ENCODE data around the gene RAB35.

DNA sequence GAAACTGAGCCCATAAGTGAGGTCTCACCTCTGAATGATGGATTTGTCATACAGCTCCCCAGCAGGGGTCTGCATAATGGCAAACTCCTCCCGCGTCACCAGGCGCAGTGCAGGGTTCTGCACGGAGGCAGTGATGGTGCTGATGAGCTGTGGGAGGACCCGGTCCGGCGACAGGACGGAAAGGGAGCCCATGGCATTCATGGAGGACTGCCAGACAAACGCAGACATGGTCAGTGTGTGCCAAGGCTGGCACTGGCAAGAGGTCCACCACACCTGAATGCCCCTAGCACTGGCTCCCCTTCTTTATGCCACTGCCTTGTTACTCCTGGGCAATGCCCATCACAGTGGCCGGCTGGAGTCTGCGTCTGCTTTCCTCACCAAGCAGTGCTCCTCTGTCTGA is 45.3 kb upstream of the RAB35 start:
- TF ChIP-seq, protein P1, sequence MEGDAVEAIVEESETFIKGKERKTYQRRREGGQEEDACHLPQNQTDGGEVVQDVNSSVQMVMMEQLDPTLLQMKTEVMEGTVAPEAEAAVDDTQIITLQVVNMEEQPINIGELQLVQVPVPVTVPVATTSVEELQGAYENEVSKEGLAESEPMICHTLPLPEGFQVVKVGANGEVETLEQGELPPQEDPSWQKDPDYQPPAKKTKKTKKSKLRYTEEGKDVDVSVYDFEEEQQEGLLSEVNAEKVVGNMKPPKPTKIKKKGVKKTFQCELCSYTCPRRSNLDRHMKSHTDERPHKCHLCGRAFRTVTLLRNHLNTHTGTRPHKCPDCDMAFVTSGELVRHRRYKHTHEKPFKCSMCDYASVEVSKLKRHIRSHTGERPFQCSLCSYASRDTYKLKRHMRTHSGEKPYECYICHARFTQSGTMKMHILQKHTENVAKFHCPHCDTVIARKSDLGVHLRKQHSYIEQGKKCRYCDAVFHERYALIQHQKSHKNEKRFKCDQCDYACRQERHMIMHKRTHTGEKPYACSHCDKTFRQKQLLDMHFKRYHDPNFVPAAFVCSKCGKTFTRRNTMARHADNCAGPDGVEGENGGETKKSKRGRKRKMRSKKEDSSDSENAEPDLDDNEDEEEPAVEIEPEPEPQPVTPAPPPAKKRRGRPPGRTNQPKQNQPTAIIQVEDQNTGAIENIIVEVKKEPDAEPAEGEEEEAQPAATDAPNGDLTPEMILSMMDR (IDR thresholded peaks at IDR 0.05) = no peak
- no peak for TF ChIP-seq POLR2A (IDR thresholded peaks at IDR 0.05)
